Measurements from ENCODE around the gene SCN8A.

Gene SCN8A

DNA sequence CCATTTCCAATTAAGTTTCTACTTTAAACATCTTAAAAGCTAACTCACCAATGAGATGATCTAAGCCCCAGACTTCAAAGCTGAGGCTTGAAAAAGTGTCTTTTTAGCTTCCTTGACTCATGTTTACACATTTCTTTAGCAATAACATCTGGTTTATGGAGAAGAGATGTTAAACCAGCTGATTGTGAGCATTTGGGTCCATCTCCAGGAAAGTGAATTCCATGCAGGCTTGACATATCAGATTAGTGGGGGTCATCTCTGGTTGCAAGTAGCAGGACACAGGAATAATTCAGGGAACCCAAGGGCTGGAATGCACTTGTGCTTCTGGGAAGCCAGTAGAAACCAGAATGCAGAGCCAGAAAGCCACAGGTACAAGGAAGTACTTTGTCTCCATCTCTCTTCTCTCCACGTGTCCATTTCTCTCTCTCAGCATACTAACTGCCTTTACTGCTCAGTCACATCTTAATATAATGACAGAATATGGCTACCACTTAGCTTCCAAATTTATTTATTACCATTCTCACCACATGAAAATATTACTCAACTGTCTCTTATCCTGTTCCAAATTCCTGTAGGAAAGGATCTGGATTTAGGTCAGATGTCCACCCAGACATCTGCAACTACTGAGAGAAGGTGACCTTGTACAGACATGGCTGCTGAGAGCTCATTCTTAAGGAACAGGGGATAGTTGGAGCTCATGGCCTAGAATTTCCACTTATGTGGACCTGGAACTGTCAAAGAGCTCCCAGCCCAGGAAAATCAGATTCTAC lies 104.4 kb downstream of the SCN8A start:
- no peak for DNase-seq (ENCODE audit: low spot score)
- in situ Hi-C loops (cut with MboI; ENCODE audit: low pct_unique_long_range_greater_than_20kb, low sequenced_read_pairs, unreplicated experiment), result no loop called here
- TF ChIP-seq, protein P1, sequence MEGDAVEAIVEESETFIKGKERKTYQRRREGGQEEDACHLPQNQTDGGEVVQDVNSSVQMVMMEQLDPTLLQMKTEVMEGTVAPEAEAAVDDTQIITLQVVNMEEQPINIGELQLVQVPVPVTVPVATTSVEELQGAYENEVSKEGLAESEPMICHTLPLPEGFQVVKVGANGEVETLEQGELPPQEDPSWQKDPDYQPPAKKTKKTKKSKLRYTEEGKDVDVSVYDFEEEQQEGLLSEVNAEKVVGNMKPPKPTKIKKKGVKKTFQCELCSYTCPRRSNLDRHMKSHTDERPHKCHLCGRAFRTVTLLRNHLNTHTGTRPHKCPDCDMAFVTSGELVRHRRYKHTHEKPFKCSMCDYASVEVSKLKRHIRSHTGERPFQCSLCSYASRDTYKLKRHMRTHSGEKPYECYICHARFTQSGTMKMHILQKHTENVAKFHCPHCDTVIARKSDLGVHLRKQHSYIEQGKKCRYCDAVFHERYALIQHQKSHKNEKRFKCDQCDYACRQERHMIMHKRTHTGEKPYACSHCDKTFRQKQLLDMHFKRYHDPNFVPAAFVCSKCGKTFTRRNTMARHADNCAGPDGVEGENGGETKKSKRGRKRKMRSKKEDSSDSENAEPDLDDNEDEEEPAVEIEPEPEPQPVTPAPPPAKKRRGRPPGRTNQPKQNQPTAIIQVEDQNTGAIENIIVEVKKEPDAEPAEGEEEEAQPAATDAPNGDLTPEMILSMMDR (IDR thresholded peaks at IDR 0.05; ENCODE audit: extremely low read depth, insufficient read depth, missing control alignments), result no peak

DNA sequence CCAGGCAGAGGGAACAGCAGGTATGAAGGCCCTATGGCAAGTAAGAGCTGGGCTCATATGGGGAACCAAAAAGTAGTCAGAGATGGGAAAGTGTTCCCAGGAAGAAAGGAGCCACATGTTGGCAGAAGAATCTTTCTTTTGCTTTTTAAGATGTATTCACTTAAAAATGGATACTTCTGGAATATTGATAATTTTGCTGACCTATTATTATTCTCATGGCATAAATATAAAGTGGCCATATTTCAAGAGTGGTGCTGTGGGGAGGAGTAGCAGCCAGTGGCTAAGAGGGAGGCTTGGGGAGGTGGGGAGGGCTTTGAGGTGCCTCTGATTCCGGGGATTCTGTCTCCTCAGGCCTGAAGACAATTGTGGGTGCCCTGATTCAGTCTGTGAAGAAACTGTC lies 108.2 kb downstream of the SCN8A start:
- TF ChIP-seq, protein P1 (IDR thresholded peaks at IDR 0.05; ENCODE audit: extremely low read depth, insufficient read depth, missing control alignments), result no peak
- DNase-seq (ENCODE audit: low spot score), result no peak
- in situ Hi-C loops (cut with MboI; ENCODE audit: low pct_unique_long_range_greater_than_20kb, low sequenced_read_pairs, unreplicated experiment), result no loop called here

DNA sequence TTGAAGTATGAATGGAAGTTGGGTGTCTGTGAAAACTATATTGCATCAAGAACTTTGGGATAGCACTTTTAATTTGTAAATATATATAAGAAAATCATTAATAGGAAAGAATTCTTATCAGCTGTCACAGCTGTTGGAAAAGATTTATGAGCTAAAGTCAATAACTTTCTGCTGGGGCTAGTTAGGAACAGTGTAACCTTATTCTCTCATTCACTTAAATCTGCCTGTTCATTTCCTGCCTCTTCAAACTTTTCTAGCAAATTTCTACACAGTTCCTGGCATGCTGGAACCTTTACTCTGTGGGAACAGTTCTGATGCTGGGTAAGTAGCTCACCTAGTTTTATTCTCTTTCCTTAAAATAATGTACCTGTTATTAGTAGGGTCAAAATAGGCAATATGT lies 109.9 kb downstream of the SCN8A start:
- no peak for DNase-seq (ENCODE audit: low spot score)
- in situ Hi-C loops (cut with MboI; ENCODE audit: low pct_unique_long_range_greater_than_20kb, low sequenced_read_pairs, unreplicated experiment), result no loop called here
- TF ChIP-seq, protein P1 (IDR thresholded peaks at IDR 0.05; ENCODE audit: extremely low read depth, insufficient read depth, missing control alignments), result no peak

DNA sequence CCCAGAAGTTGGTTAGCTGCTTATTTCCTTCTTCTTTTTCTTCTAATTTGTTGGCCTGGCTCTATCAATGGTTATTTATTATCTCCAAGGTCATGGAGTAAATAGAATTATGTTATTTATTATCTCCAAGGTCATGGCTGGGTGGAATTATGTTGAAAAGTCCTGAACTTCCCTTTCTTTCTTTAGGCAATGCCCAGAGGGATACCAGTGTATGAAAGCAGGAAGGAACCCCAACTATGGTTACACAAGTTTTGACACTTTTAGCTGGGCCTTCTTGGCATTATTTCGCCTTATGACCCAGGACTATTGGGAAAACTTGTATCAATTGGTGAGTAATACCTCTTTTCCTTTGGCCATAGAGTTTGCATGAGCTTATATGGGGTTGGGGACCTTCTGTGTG lies 111.6 kb downstream of the SCN8A start:
- DNase-seq (ENCODE audit: low spot score), result no peak
- TF ChIP-seq, protein P1 (IDR thresholded peaks at IDR 0.05; ENCODE audit: extremely low read depth, insufficient read depth, missing control alignments), result no peak
- in situ Hi-C loops (cut with MboI; ENCODE audit: low pct_unique_long_range_greater_than_20kb, low sequenced_read_pairs, unreplicated experiment), result no loop called here

DNA sequence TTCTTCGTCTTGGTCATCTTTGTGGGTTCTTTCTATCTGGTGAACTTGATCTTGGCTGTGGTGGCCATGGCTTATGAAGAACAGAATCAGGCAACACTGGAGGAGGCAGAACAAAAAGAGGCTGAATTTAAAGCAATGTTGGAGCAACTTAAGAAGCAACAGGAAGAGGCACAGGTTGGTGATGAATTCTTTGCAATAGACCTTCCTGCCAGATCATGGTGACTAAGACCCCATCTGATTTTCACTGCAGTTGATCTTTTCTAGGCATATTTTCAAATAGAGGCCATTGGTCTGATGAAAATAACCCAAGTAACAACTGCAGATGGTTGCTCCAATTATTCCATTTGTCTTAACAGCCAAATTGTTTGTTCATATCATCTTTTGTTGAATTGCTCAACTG lies 114.4 kb downstream of the SCN8A start:
- TF ChIP-seq, protein P1 (IDR thresholded peaks at IDR 0.05; ENCODE audit: extremely low read depth, insufficient read depth, missing control alignments), result no peak
- in situ Hi-C loops (cut with MboI; ENCODE audit: low pct_unique_long_range_greater_than_20kb, low sequenced_read_pairs, unreplicated experiment), result no loop called here
- no peak for DNase-seq (ENCODE audit: low spot score)

DNA sequence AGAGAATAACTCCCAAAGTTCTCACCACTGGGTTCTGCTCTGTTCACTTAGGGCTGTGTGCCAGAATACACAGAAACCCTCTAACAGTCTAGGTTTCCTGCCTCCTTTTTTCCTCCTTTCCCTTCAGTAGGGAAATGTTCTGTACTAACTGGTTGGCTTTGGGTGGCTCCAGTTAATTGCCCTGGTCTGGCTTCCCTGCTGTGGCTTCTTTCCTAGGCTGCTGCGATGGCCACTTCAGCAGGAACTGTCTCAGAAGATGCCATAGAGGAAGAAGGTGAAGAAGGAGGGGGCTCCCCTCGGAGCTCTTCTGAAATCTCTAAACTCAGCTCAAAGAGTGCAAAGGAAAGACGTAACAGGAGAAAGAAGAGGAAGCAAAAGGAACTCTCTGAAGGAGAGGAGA lies 115.2 kb downstream of the SCN8A start:
- TF ChIP-seq, protein P1 (IDR thresholded peaks at IDR 0.05; ENCODE audit: extremely low read depth, insufficient read depth, missing control alignments), result no peak
- in situ Hi-C loops (cut with MboI; ENCODE audit: low pct_unique_long_range_greater_than_20kb, low sequenced_read_pairs, unreplicated experiment), result no loop called here
- no peak for DNase-seq (ENCODE audit: low spot score)
